H1 (cell line): ENCODE data around the gene CTSH. TPM values are rescaled to one million over a fixed set of nuclear protein-coding genes. Genes with fewer than 3 reads are reported as not detected.

ENCODE experiments used
- CTCF ChIA-PET: fragments of 300-600 bp; sonication (Branson Sonifier 250); formaldehyde crosslinking; loops from one replicate; lab custom pipeline; 2021; ENCODE audit not compliant: partially characterized antibody; lab: Charles Lee
- POLR2A ChIA-PET: fragments of 300-600 bp; sonication (Branson Sonifier 250); formaldehyde crosslinking; loops from one replicate; lab custom pipeline; 2021; ENCODE audit warnings: inconsistent platforms; ENCODE audit not compliant: partially characterized antibody; lab: Charles Lee
- DNase-seq, 2 experiments: peaks; one replicate each; pipeline versions ENCODE4 v3.0.0 to v3.0.0-alpha.2; 2010 to 2022; ENCODE audit warnings: low spot score in 2 of 2, low read depth in 1 of 2, mixed read lengths in 1 of 2
- FAIRE-seq: peaks from 2 replicates; lab custom pipeline; 2011; peaks lifted over from hg19 to GRCh38; lab: Jason Lieb, UNC
- H2AFZ ChIP-seq: 2 replicates; pipeline ENCODE4 v1.8.1; 2012; ENCODE audit warnings: low read length, inconsistent platforms
- H2AK5ac ChIP-seq: 2 replicates; pipeline ENCODE4 v1.6.1; 2013; ENCODE audit warnings: low read depth, low read length
- H2BK120ac ChIP-seq: replicated peaks from 2 replicates; pipeline ENCODE3; 2013; ENCODE audit warnings: low read depth, low read length, inconsistent platforms
- H2BK12ac ChIP-seq: 2 replicates; pipeline ENCODE4 v1.6.1; 2013; ENCODE audit warnings: low read depth, low read length
- H2BK15ac ChIP-seq: 2 replicates; pipeline ENCODE4 v1.6.1; 2013; ENCODE audit warnings: low read length
- H2BK20ac ChIP-seq: 2 replicates; pipeline ENCODE4 v1.6.1; 2013; ENCODE audit warnings: low read length
- H2BK5ac ChIP-seq: 2 replicates; pipeline ENCODE4 v1.6.1; 2013; ENCODE audit warnings: low read depth, low read length
- H3K14ac ChIP-seq: 2 replicates; pipeline ENCODE4 v1.6.1; 2013; ENCODE audit warnings: inconsistent platforms; ENCODE audit not compliant: insufficient read length
- H3K18ac ChIP-seq: 2 replicates; pipeline ENCODE4 v1.6.1; 2013; ENCODE audit warnings: low read length; ENCODE audit errors: extremely low read depth
- H3K23ac ChIP-seq: 2 replicates; pipeline ENCODE4 v1.6.1; 2013; ENCODE audit warnings: inconsistent platforms; ENCODE audit not compliant: insufficient read length
- H3K23me2 ChIP-seq: 2 replicates; pipeline ENCODE4 v1.6.1; 2013; ENCODE audit warnings: low read depth, low read length
- H3K27ac ChIP-seq: 2 replicates; pipeline ENCODE4 v1.6.1; 2011; ENCODE audit warnings: low read depth, low read length, inconsistent platforms
- H3K27me3 ChIP-seq, 4 experiments: replicated peaks in 1 of 4; 1 replicate in 1 of 4; 2 replicates in 3 of 4; pipeline versions ENCODE4 v1.6.1 to v1.8.1; 2011 to 2013; ENCODE audit warnings: low read length in 3 of 4, mild to moderate bottlenecking in 3 of 4, inconsistent platforms in 2 of 4, mixed read lengths in 2 of 4, moderate library complexity in 1 of 4; ENCODE audit not compliant: control insufficient read depth in 3 of 4, insufficient read depth in 3 of 4; ENCODE audit errors: extremely low read depth in 1 of 4
- H3K36me3 ChIP-seq, 4 experiments: 2 replicates each; pipeline versions ENCODE4 v1.6.1 to v1.8.1; 2011 to 2013; ENCODE audit warnings: mild to moderate bottlenecking in 4 of 4, low read length in 3 of 4, moderate library complexity in 2 of 4, control low read depth in 1 of 4, inconsistent platforms in 1 of 4; ENCODE audit not compliant: insufficient read depth in 4 of 4, control insufficient read depth in 2 of 4
- H3K4ac ChIP-seq: replicated peaks from 2 replicates; pipeline ENCODE3; 2013; ENCODE audit warnings: low read length, low read depth, mixed read lengths, inconsistent platforms; ENCODE audit not compliant: insufficient read length
- H3K4me1 ChIP-seq, 4 experiments: replicated peaks in 1 of 4; 1 replicate in 1 of 4; 2 replicates in 3 of 4; pipeline versions ENCODE4 v1.6.1 to v1.8.1; 2011 to 2013; ENCODE audit warnings: low read length in 3 of 4, inconsistent platforms in 2 of 4, mixed read lengths in 1 of 4; ENCODE audit not compliant: insufficient read depth in 4 of 4, control insufficient read depth in 3 of 4
- H3K4me2 ChIP-seq, 2 experiments: 2 replicates each; pipeline versions ENCODE4 v1.6.1 to v1.8.1; 2011 to 2013; ENCODE audit warnings: low read depth in 2 of 2, low read length in 2 of 2, control low read depth in 1 of 2, inconsistent platforms in 1 of 2, mild to moderate bottlenecking in 1 of 2; ENCODE audit not compliant: insufficient read depth in 1 of 2
- H3K4me3 ChIP-seq, 4 experiments: fragments of 200-600, 300-600 bp in 1 of 4; sonication (generic), shearing (Covaris generic), sonication (Bioruptor Twin) in 1 of 4; 2 replicates each; pipeline versions ENCODE4 v1.5.1 to v1.8.1; 2011 to 2016; ENCODE audit warnings: low read length in 4 of 4, low read depth in 3 of 4, control low read depth in 2 of 4, inconsistent platforms in 2 of 4, mild to moderate bottlenecking in 2 of 4, mixed read lengths in 1 of 4, moderate library complexity in 1 of 4; ENCODE audit not compliant: insufficient read depth in 2 of 4; ENCODE audit errors: extremely low read depth in 1 of 4
- H3K56ac ChIP-seq: replicated peaks from 2 replicates; pipeline ENCODE3; 2013; ENCODE audit warnings: low read depth, mild to moderate bottlenecking, mixed read lengths, low read length, inconsistent platforms; ENCODE audit not compliant: insufficient read length
- H3K79me1 ChIP-seq: 2 replicates; pipeline ENCODE4 v1.6.1; 2013; ENCODE audit warnings: low read depth, low read length, control low read depth
- H3K79me2 ChIP-seq, 2 experiments: 2 replicates each; pipeline versions ENCODE4 v1.6.1 to v1.8.1; 2012 to 2013; ENCODE audit warnings: low read length in 2 of 2, mild to moderate bottlenecking in 2 of 2, inconsistent platforms in 1 of 2; ENCODE audit not compliant: insufficient read depth in 2 of 2, control insufficient read depth in 1 of 2
- H3K9ac ChIP-seq, 4 experiments: replicated peaks in 1 of 4; 1 replicate in 1 of 4; 2 replicates in 3 of 4; pipeline versions ENCODE4 v1.6.1 to v1.8.1; 2011 to 2013; ENCODE audit warnings: low read depth in 3 of 4, low read length in 3 of 4, control low read depth in 2 of 4, mild to moderate bottlenecking in 2 of 4, moderate library complexity in 2 of 4, inconsistent platforms in 1 of 4; ENCODE audit errors: extremely low read depth in 1 of 4
- H3K9me3 ChIP-seq, 2 experiments: 2 replicates each; pipeline versions ENCODE4 v1.6.1 to v1.8.1; 2012 to 2013; ENCODE audit warnings: mild to moderate bottlenecking in 2 of 2, moderate library complexity in 2 of 2, control low read depth in 1 of 2, inconsistent platforms in 1 of 2, low read depth in 1 of 2, low read length in 1 of 2, mixed read lengths in 1 of 2; ENCODE audit not compliant: insufficient read depth in 2 of 2
- H4K20me1 ChIP-seq, 2 experiments: replicated peaks in 1 of 2; 2 replicates each; pipeline versions ENCODE3 to v1.8.1; 2011 to 2013; ENCODE audit warnings: inconsistent platforms in 2 of 2, low read length in 2 of 2, mild to moderate bottlenecking in 1 of 2; ENCODE audit not compliant: insufficient read depth in 2 of 2, control insufficient read depth in 1 of 2
- H4K5ac ChIP-seq: 2 replicates; pipeline ENCODE4 v1.6.1; 2013; ENCODE audit warnings: low read length, low read depth, mixed read lengths, inconsistent platforms; ENCODE audit not compliant: insufficient read length
- H4K8ac ChIP-seq: 2 replicates; pipeline ENCODE4 v1.8.0; 2013; ENCODE audit warnings: mild to moderate bottlenecking, moderate library complexity, low read length, inconsistent platforms; ENCODE audit not compliant: insufficient read depth; ENCODE audit errors: extremely low read depth
- H4K91ac ChIP-seq: replicated peaks from 2 replicates; pipeline ENCODE3; 2013; ENCODE audit warnings: low read length, mixed read lengths, inconsistent platforms; ENCODE audit not compliant: insufficient read length
- CBX8 ChIP-seq: fragments of 300-800, 300-1000 bp; sonication (generic); IDR thresholded peaks from 2 replicates; pipeline ENCODE4 v1.7.1; 2016; ENCODE audit warnings: low read depth, low read length, borderline replicate concordance
- CTBP2 ChIP-seq: IDR thresholded peaks from 2 replicates; pipeline ENCODE4 v1.7.0; 2011; ENCODE audit warnings: borderline replicate concordance, mild to moderate bottlenecking, moderate library complexity, mixed read lengths, low read length; ENCODE audit not compliant: insufficient read depth, insufficient read length
- FOSL1 ChIP-seq: IDR thresholded peaks from 2 replicates; pipeline ENCODE4 v1.6.1; 2011; ENCODE audit warnings: mild to moderate bottlenecking, low read depth, low read length, moderate library complexity; ENCODE audit not compliant: insufficient read depth
- HDAC6 ChIP-seq: IDR thresholded peaks from one replicate; pipeline ENCODE4 v1.7.1; 2012; ENCODE audit warnings: low read depth, mild to moderate bottlenecking, inconsistent platforms, low read length, moderate library complexity
- MAFK ChIP-seq: IDR thresholded peaks from 2 replicates; pipeline ENCODE4 v1.6.1; 2012; ENCODE audit warnings: low read depth, mild to moderate bottlenecking, improper control_type of control experiment, low read length
- NANOG ChIP-seq: IDR thresholded peaks from 2 replicates; pipeline ENCODE4 v1.6.1; 2011; ENCODE audit warnings: low read length, low read depth, mild to moderate bottlenecking, inconsistent platforms; ENCODE audit not compliant: insufficient read depth, poor library complexity, severe bottlenecking
- NRF1 ChIP-seq: IDR thresholded peaks from 2 replicates; pipeline ENCODE4 v1.6.1; 2011; ENCODE audit warnings: mild to moderate bottlenecking, low read depth, low read length, improper control_type of control experiment
- POLR2AphosphoS5 ChIP-seq: IDR thresholded peaks from 2 replicates; pipeline ENCODE4 v1.6.1; 2011; ENCODE audit warnings: low read depth, low read length
- USF2 ChIP-seq: IDR thresholded peaks from 2 replicates; pipeline ENCODE4 v1.6.1; 2011; ENCODE audit warnings: low read length, improper control_type of control experiment
- ZNF274 ChIP-seq: IDR thresholded peaks from 2 replicates; pipeline ENCODE4 v1.7.0; 2012; ENCODE audit warnings: low read length, borderline replicate concordance; ENCODE audit errors: extremely low read depth
- WGBS, 2 experiments: shearing (Covaris generic) in 1 of 2; methylation state at CpG; one replicate each; pipeline versions ENCODE4 v1.1.6 to v1.1.7; 2013 to 2015; ENCODE audit warnings: low lambda C conversion rate in 2 of 2, mixed read lengths in 2 of 2, inconsistent platforms in 1 of 2, low coverage in 1 of 2, missing lambda C conversion rate in 1 of 2; ENCODE audit not compliant: insufficient replicate concordance in 2 of 2, insufficient coverage in 1 of 2, insufficient read length in 1 of 2; ENCODE audit errors: extremely low coverage in 1 of 2, missing lambda C conversion rate in 1 of 2; 5-methylcytosine and 5-hydroxymethylcytosine counted together
- polyA plus RNA-seq, 7 experiments: library from polyadenylated mRNA; depleted of rRNA in 3 of 7; stranded (reverse) in 5 of 7; unstranded in 2 of 7; fragments of >200 nt in 5 of 7; fragments of 200-250 nt in 2 of 7; gene quantifications; 1 replicate in 5 of 7; 2 replicates in 1 of 7; 4 replicates in 1 of 7; pipeline versions ENCODE4 v1.2.1 to v1.2.3, GENCODE V29; 2011 to 2013; ENCODE audit warnings: missing spikeins in 2 of 7, mixed read lengths in 2 of 7
- total RNA-seq: library from RNA; stranded (reverse); fragmentation: NEBNext Ultra II Directional; extraction: Animal tissue kit (Norgen Biotek cat#: 25700); gene quantifications from 2 replicates; pipeline ENCODE4 v1.2.1, GENCODE V29; 2021

Gene CTSH
- total and polyA plus RNA-seq, 2 of the 8 experiments (the other 6 are each of a cell fraction or from before 2014, with no cell fraction given) = 34.0 to 36.8 TPM

GRCh38 chr15:78930577-78931388 is 14.1 kb downstream of the CTSH start:
- H4K8ac ChIP-seq = no peak overlapping the region
- no peak for TF ChIP-seq MAFK
- TF ChIP-seq HDAC6 = no peak
- TF ChIP-seq NRF1 = no peak
- TF ChIP-seq NANOG = no peak
- no peak for TF ChIP-seq FOSL1
- TF ChIP-seq USF2 = no peak
- no peak for TF ChIP-seq CBX8
- TF ChIP-seq ZNF274 = no peak
- TF ChIP-seq CTBP2 = no peak
- TF ChIP-seq POLR2AphosphoS5 = no peak; the same call in 1 of the 2 replicates
- TF ChIP-seq, all 59 proteins: peak for 0
- no peak overlapping the region for H2BK120ac ChIP-seq
- ChIA-PET POLR2A (interaction anchor here (1.2 kb wide), 1 partner anchor 21 kb away, joined by 3 read pairs; no protein-coding TSS in a partner anchor), CTCF (interaction anchor here (0.9 to 1.9 kb wide), 4 partner anchors 10 to 64 kb away, joined by 3 to 8 read pairs (median 5); no protein-coding TSS in a partner anchor)
- H3K4me3 ChIP-seq = no peak overlapping the region
- FAIRE-seq = no peak
- no peak overlapping the region for H2AFZ ChIP-seq
- H3K4ac ChIP-seq = no peak overlapping the region
- peaks cover 0 to 6% (median 0%) of the 10 kb centered on the region in 4 experiments; a peak in 2 of 8 replicates for H3K36me3 ChIP-seq
- H3K23ac ChIP-seq = no peak overlapping the region
- no peaks in the 10 kb centered on the region for H3K23me2 ChIP-seq
- no peak overlapping the region; the same call in 1 of the 2 replicates for H2BK12ac ChIP-seq
- no peak overlapping the region for H2BK15ac ChIP-seq
- H3K4me1 ChIP-seq = no peaks in the 10 kb centered on the region
- H3K4me2 ChIP-seq = no peak overlapping the region
- no peak overlapping the region; the same call in 1 of the 2 replicates for H3K27ac ChIP-seq
- H2BK5ac ChIP-seq = no peak overlapping the region; the same call in 1 of the 2 replicates
- no peak for DNase-seq
- H3K79me1 ChIP-seq = no peaks in the 10 kb centered on the region
- H3K9me3 ChIP-seq = no peaks in the 10 kb centered on the region
- no peak overlapping the region for H4K5ac ChIP-seq
- H3K18ac ChIP-seq = no peak overlapping the region
- H2AK5ac ChIP-seq = no peak overlapping the region
- no peak overlapping the region for H2BK20ac ChIP-seq
- 85% methylated on average over 9 of the region's 11 CpGs; no CpG with 5 or more reads in 1 of the 2 experiments for WGBS, 2 experiments
- H4K91ac ChIP-seq = no peak overlapping the region
- H3K79me2 ChIP-seq = no peaks in the 10 kb centered on the region
- no peaks in the 10 kb centered on the region; a peak in 1 of 7 replicates for H3K27me3 ChIP-seq
- H3K56ac ChIP-seq = no peak overlapping the region
- H4K20me1 ChIP-seq = peaks cover 0 to 2% of the 10 kb centered on the region in 2 experiments
- no peak overlapping the region for H3K9ac ChIP-seq
- no peak overlapping the region for H3K14ac ChIP-seq
